Vagina (tissue), 2 donors: Measurements from ENCODE around the gene ALDH2. TPM values are rescaled to one million over a fixed set of nuclear protein-coding genes. Genes with fewer than 3 reads are reported as not detected.
"Not testable (repeated sequence)": the region's sequence is repeated elsewhere in the genome, so short reads cannot be mapped to it uniquely, and the experiment has no call there.

Experiments used
- DNase-seq, 2 donors: peaks; one replicate each; pipeline ENCODE4 v3.0.0-alpha.2; 2017; ENCODE audit errors: extremely low spot score in 2 of 2
- H3K27ac ChIP-seq: fragments of 200-600 bp; sonication (generic); one replicate; pipeline ENCODE4 v1.5.1; 2019
- H3K27me3 ChIP-seq: fragments of 200-600 bp; sonication (generic); one replicate; pipeline ENCODE4 v1.5.1; 2019
- H3K36me3 ChIP-seq, 2 donors: fragments of 200-600 bp; sonication (generic); one replicate each; pipeline ENCODE4 v1.5.1; 2017 to 2019
- H3K4me1 ChIP-seq: fragments of 200-600 bp; sonication (generic); one replicate; pipeline ENCODE4 v1.5.1; 2019
- H3K4me3 ChIP-seq, 2 donors: fragments of 200-600 bp; sonication (generic); 1 replicate in 1 of 2; 2 replicates in 1 of 2; pipeline ENCODE4 v1.5.1; 2016 to 2019
- H3K9me3 ChIP-seq: fragments of 200-600 bp; sonication (generic); one replicate; pipeline ENCODE4 v1.5.1; 2019
- POLR2A ChIP-seq, 2 donors: fragments of 450-650 bp; IDR thresholded peaks; one replicate each; pipeline ENCODE4 v1.6.1; 2017; ENCODE audit warnings: antibody characterized with exemption in 2 of 2, mild to moderate bottlenecking in 2 of 2, moderate library complexity in 2 of 2
- POLR2AphosphoS5 ChIP-seq, 2 donors: sonication (generic); formaldehyde crosslinking; IDR thresholded peaks; one replicate each; pipeline ENCODE4 v1.9.0; 2017; ENCODE audit warnings: antibody characterized with exemption in 2 of 2, mild to moderate bottlenecking in 2 of 2, low read depth in 1 of 2; ENCODE audit not compliant: insufficient read depth in 1 of 2
- intact Hi-C: fragments of 100-400 bp; cut with DNase I; formaldehyde crosslinking; loops from one replicate; pipeline ENCODE4 v1.15.1; 2023
- total RNA-seq: library from RNA; depleted of rRNA; stranded (reverse); fragments of >200 nt; gene quantifications from one replicate; pipeline ENCODE4 v1.2.3, GENCODE V29; 2016
- TF ChIP-seq, protein P1 (sequence below), 3 experiments: fragments of 450-650 bp in 2 of 3; fragments of 200-600 bp in 1 of 3; sonication (generic) in 1 of 3; IDR thresholded peaks; one replicate each; pipeline ENCODE4 v1.5.1; 2017 to 2019; ENCODE audit warnings: antibody characterized with exemption in 3 of 3, mild to moderate bottlenecking in 2 of 3, moderate library complexity in 2 of 3

ALDH2 gene
- total RNA-seq, 1 donor from 2014 or later, result 97.2 TPM

- Histone ChIP-seq H3K27me3 (no peaks in the 10 kb centered on the region), H3K9me3 (no peaks in the 10 kb centered on the region), H3K36me3 (no peaks in the 10 kb centered on the region), H3K4me3 (no peak overlapping the region), H3K27ac (no peak overlapping the region), H3K4me1 (no peaks in the 10 kb centered on the region)
- intact Hi-C loops, result no loop called here
- TF ChIP-seq POLR2A (IDR thresholded peaks at IDR 0.05), result no peak
- TF ChIP-seq POLR2AphosphoS5 (IDR thresholded peaks at IDR 0.05; ENCODE audit: insufficient read depth in 1 of 2, low read depth in 1 of 2), result no peak
- TF ChIP-seq, protein P1, sequence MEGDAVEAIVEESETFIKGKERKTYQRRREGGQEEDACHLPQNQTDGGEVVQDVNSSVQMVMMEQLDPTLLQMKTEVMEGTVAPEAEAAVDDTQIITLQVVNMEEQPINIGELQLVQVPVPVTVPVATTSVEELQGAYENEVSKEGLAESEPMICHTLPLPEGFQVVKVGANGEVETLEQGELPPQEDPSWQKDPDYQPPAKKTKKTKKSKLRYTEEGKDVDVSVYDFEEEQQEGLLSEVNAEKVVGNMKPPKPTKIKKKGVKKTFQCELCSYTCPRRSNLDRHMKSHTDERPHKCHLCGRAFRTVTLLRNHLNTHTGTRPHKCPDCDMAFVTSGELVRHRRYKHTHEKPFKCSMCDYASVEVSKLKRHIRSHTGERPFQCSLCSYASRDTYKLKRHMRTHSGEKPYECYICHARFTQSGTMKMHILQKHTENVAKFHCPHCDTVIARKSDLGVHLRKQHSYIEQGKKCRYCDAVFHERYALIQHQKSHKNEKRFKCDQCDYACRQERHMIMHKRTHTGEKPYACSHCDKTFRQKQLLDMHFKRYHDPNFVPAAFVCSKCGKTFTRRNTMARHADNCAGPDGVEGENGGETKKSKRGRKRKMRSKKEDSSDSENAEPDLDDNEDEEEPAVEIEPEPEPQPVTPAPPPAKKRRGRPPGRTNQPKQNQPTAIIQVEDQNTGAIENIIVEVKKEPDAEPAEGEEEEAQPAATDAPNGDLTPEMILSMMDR (IDR thresholded peaks at IDR 0.05), result no peak
- DNase-seq, result no peak
These were observed 59.6 kb downstream of the ALDH2 start for GRCh38 chr12:111826316-111826715.

- TF ChIP-seq POLR2AphosphoS5 (IDR thresholded peaks at IDR 0.05; ENCODE audit: insufficient read depth in 1 of 2, low read depth in 1 of 2) (no peak), POLR2A (IDR thresholded peaks at IDR 0.05) (no peak)
- TF ChIP-seq, protein P1 (IDR thresholded peaks at IDR 0.05), result no peak
- intact Hi-C loops, result no loop called here
- Histone ChIP-seq H3K9me3 (no peaks in the 10 kb centered on the region), H3K4me1 (no peaks in the 10 kb centered on the region), H3K27ac (no peak overlapping the region), H3K36me3 (no peaks in the 10 kb centered on the region), H3K27me3 (no peaks in the 10 kb centered on the region), H3K4me3 (no peak overlapping the region)
- DNase-seq, result no peak
These were observed 60.3 kb downstream of the ALDH2 start for GRCh38 chr12:111826992-111827391.

GRCh38 chr12:111827907-111828306 lies 61.2 kb downstream of the ALDH2 start:
- H3K9me3 ChIP-seq, result no peaks in the 10 kb centered on the region
- no peak for DNase-seq
- H3K4me1 ChIP-seq, result no peaks in the 10 kb centered on the region
- no peak overlapping the region for H3K27ac ChIP-seq
- H3K4me3 ChIP-seq, result no peak overlapping the region
- intact Hi-C loops, result no loop called here
- no peaks in the 10 kb centered on the region for H3K36me3 ChIP-seq
- TF ChIP-seq, protein P1 (IDR thresholded peaks at IDR 0.05), result no peak
- no peak for TF ChIP-seq POLR2A (IDR thresholded peaks at IDR 0.05)
- TF ChIP-seq POLR2AphosphoS5 (IDR thresholded peaks at IDR 0.05; ENCODE audit: insufficient read depth in 1 of 2, low read depth in 1 of 2), result no peak
- no peaks in the 10 kb centered on the region for H3K27me3 ChIP-seq

DNA sequence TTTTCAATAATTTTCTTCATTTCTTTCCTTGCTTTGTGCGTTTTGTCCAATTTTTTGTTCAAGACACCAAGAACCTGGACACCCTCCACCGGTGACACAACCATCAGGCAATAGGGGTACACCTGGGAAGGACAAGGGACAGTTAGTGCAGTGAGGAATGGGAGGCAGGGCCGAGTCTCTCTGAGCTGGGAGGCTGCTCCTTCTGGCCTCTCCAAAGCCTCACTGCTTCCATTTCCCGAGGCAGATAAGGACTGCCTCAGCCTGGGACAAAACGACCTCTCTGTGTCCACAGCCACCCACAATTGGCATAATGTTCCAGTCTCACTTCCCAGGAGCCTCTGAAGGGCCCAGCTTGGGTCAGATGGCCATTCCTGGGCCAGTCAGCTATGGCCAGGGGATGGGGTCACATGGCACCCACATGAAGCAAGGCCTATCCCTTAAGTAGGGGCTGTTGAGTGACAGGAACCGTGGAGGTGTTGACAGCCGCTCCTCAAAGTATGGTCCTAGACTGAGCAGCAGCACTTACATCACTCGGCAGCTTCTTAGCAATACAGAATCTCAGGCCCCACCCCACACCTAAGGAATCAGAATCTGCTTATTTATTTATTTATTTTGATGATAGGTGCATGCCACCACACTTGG lies 61.7 kb downstream of the ALDH2 start:
- intact Hi-C loops, result no loop called here
- Histone ChIP-seq H3K27me3 (no peaks in the 10 kb centered on the region), H3K36me3 (no peaks in the 10 kb centered on the region), H3K4me1 (no peaks in the 10 kb centered on the region), H3K27ac (no peak overlapping the region), H3K9me3 (no peaks in the 10 kb centered on the region), H3K4me3 (no peak overlapping the region)
- TF ChIP-seq POLR2AphosphoS5 (IDR thresholded peaks at IDR 0.05; ENCODE audit: insufficient read depth in 1 of 2, low read depth in 1 of 2), result no peak
- TF ChIP-seq, protein P1 (IDR thresholded peaks at IDR 0.05), result no peak
- no peak for TF ChIP-seq POLR2A (IDR thresholded peaks at IDR 0.05)
- DNase-seq, result no peak

- H3K27ac ChIP-seq, H3K9me3 ChIP-seq, H3K4me3 ChIP-seq, intact Hi-C loops, DNase-seq, H3K4me1 ChIP-seq, H3K27me3 ChIP-seq, H3K36me3 ChIP-seq: not testable (repeated sequence)
These were observed 62.9 kb downstream of the ALDH2 start for GRCh38 chr12:111829635-111830034.

GRCh38 chr12:111834740-111835386 lies 68.1 kb downstream of the ALDH2 start:
- H3K27me3 ChIP-seq, H3K4me1 ChIP-seq, DNase-seq, H3K9me3 ChIP-seq, H3K4me3 ChIP-seq, intact Hi-C loops, H3K27ac ChIP-seq: not testable (repeated sequence)
- peaks cover 0 to 11% of the 10 kb centered on the region in 2 donors for H3K36me3 ChIP-seq

DNA sequence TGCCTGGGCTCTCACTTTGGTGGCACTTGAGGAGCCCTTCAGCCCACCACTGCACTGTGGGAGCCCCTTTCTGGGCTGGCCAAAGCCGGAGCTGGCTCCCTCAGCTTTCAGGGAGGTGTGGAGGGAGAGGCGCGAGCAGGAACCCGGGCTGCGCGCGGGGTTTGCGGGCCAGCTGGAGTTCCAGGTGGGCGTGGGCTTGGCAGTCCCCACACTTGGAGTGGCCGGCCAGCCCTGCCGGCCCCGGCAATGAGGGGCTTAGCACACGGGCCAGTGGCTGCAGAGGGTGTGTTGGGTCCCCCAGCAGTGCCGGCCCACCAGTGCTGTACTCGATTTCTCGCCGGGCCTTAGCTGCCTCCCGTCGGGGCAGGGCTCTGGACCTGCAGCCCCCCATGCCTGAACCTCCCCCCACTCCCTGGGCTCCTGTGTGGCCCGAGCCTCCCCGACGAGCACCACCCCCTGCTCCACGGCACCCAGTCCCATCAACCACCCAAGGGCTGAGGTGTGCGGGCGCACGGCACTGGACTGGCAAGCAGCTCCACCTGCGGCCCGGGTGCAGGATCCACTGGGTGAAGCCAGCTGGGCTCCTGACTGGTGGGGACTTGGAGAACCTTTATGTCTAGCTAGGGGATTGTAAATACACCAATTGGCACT lies 68.9 kb downstream of the ALDH2 start:
- peaks cover 0 to 11% of the 10 kb centered on the region in 2 donors for H3K36me3 ChIP-seq
- intact Hi-C loops, H3K27me3 ChIP-seq, DNase-seq, H3K4me3 ChIP-seq, H3K9me3 ChIP-seq, H3K27ac ChIP-seq: not testable (repeated sequence)
- peaks cover 11% of the 10 kb centered on the region for H3K4me1 ChIP-seq
